Activated naive CD8-positive, alpha-beta T cell (primary cell): ENCODE data around the gene FGF4.

ENCODE experiments used
- H3K27ac Mint-ChIP-seq: one replicate; pipeline ENCODE4 v1.8.0; 2021; ENCODE audit warnings: mixed read lengths
- H3K27me3 Mint-ChIP-seq: one replicate; pipeline ENCODE4 v1.8.0; 2021; ENCODE audit warnings: mixed read lengths
- H3K36me3 Mint-ChIP-seq: one replicate; pipeline ENCODE4 v1.8.0; 2021; ENCODE audit warnings: mixed read lengths
- H3K4me1 Mint-ChIP-seq: one replicate; pipeline ENCODE4 v1.8.0; 2021; ENCODE audit warnings: low read depth, mixed read lengths
- H3K4me3 Mint-ChIP-seq: one replicate; pipeline ENCODE4 v1.8.0; 2021; ENCODE audit warnings: mild to moderate bottlenecking, mixed read lengths
- H3K9me3 Mint-ChIP-seq: one replicate; pipeline ENCODE4 v1.8.0; 2021; ENCODE audit warnings: low read depth, mixed read lengths

Gene FGF4

DNA sequence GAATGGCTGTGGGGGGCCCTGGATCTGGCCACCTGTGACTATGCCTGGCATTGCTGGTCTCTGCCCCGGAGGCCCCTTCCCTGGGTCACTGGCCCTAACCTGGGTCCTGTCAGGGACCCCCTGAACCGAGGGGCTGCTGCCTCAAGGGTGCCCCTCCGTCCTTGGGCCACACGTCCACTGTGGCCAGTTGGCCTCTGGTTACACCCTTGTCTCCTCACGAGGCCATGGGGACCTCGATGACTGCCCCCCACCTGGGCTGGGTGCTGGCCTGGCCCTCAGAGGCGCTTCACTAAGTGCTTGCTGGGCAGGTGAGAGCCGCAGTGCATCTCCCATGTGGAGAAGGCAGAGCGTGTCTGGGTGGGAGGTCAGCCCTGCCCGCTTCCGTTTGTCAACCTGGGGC is 44.0 kb downstream of the FGF4 start:
- H3K4me3 Mint-ChIP-seq = no peak overlapping the region
- peaks cover 8% of the 10 kb centered on the region for H3K27me3 Mint-ChIP-seq
- H3K9me3 Mint-ChIP-seq = no peaks in the 10 kb centered on the region
- no peaks in the 10 kb centered on the region for H3K4me1 Mint-ChIP-seq
- no peak overlapping the region for H3K27ac Mint-ChIP-seq
- H3K36me3 Mint-ChIP-seq = peaks cover 5% of the 10 kb centered on the region

DNA sequence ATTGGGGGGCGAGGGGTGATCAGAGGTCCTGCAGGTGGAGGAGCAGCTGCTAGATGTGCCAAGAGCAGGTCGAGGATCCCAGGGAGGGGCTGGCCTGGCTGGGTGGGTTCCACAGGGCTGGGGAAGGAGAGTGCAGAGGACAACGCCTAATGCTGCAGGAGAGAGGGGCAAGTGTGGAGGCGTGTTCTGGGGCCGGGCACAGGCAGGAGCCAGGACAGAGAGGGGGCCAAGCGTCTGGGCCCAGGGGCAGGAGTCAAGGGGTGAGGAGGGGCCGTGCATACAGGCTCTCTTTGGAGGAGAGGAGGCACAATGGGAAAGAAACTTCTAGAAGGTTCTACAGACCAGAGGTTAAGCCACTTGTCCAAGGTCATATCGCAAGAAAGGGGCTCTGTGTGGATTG is 44.6 kb downstream of the FGF4 start:
- Mint-ChIP-seq H3K27me3 (peaks cover 8% of the 10 kb centered on the region), H3K4me3 (no peak overlapping the region)

DNA sequence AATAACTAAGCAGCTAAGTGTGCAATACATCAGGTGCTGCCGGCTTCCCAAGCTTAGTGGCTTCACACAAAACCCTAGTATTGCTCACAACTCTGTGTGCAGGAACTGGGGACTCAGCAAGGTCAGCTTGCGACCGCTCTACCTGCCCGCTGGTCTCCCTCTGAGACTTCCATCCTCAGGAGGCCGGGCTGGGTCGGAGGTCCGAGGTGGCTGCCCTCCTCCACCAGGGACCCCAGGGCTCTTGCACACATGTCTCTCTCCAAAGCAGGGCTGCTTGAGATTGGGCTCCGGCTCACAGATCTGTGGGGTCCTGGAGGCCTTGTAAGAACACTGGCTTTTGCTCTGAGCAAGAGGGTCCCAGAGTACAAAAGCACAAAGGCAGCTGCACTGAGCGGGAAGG is 45.9 kb downstream of the FGF4 start:
- peaks cover under 1% of the 10 kb centered on the region for H3K36me3 Mint-ChIP-seq
- peaks cover 16% of the 10 kb centered on the region for H3K27me3 Mint-ChIP-seq
- no peak overlapping the region for H3K4me3 Mint-ChIP-seq
- no peaks in the 10 kb centered on the region for H3K9me3 Mint-ChIP-seq
- H3K4me1 Mint-ChIP-seq = no peaks in the 10 kb centered on the region
- H3K27ac Mint-ChIP-seq = no peak overlapping the region

More for the DNA sequence above, 44.6 kb downstream of the FGF4 start:
- H3K9me3 Mint-ChIP-seq = no peaks in the 10 kb centered on the region
- no peak overlapping the region for H3K27ac Mint-ChIP-seq
- no peaks in the 10 kb centered on the region for H3K4me1 Mint-ChIP-seq
- peaks cover 5% of the 10 kb centered on the region for H3K36me3 Mint-ChIP-seq

DNA sequence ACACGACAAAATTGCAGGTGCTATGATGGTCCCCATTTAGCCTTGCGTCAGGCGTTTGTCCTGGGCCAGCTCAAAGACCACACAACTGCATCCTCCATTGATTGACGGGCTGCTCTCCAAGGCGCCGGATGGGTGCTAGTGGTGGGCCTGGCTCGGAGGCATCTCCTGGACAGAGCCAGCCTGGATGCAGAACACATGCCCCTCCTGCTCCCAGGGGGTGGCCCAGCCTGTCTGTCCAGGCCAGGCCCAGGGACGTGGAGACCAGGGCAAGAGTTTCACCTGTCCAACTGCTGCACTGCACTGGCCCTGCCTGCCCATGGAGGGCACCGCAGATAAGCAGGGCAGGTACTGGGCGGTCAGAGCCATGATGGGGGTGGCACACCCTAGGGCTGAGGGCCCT is 47.9 kb downstream of the FGF4 start:
- no peaks in the 10 kb centered on the region for H3K9me3 Mint-ChIP-seq
- no peak overlapping the region for H3K27ac Mint-ChIP-seq
- no peaks in the 10 kb centered on the region for H3K36me3 Mint-ChIP-seq
- no peak overlapping the region for H3K4me3 Mint-ChIP-seq
- peaks cover 23% of the 10 kb centered on the region for H3K27me3 Mint-ChIP-seq
- H3K4me1 Mint-ChIP-seq = no peaks in the 10 kb centered on the region

DNA sequence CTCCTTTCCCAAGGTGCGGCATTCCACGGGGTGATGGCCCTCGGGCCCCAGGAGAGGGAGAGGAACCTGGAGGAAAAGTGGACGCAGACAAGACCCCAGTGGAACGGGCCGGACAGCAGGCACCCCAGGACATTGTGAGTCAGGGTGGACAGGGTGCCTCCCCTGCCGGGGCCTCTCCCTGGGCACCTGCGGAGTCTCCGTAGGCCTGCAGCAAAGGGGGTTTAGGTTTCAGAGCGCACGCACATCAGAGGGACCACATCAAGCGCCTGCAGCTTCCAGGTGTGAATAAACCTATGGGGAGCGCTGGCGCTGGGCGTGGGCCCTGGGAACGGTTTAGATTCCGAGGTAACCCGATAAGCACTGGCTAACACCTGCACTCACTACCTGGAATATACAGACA is 48.7 kb downstream of the FGF4 start:
- H3K36me3 Mint-ChIP-seq = no peaks in the 10 kb centered on the region
- no peaks in the 10 kb centered on the region for H3K9me3 Mint-ChIP-seq
- peaks cover 23% of the 10 kb centered on the region for H3K27me3 Mint-ChIP-seq
- no peak overlapping the region for H3K4me3 Mint-ChIP-seq
- no peaks in the 10 kb centered on the region for H3K4me1 Mint-ChIP-seq
- no peak overlapping the region for H3K27ac Mint-ChIP-seq

DNA sequence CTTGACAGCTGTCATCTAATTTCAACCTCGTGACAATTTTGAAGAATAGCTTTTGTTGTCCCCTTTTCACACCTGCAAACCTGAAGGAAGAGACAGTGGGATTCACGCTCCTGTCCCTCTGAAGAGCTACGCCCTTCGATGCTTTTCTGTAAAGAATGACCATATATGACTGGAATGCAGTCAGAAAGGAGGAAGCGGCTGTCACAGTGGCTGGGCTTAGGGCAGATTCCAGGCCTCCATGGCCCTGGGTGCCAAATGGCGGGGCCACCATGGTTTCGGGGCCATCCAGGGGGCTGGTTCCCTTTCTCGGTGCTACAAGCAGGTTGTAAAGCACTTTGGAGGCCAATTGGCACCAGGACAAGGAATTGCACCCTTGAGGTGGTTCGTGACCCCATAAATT is 49.1 kb downstream of the FGF4 start:
- Mint-ChIP-seq H3K9me3 (no peaks in the 10 kb centered on the region), H3K4me1 (no peaks in the 10 kb centered on the region), H3K27me3 (peaks cover 23% of the 10 kb centered on the region), H3K4me3 (no peak overlapping the region), H3K27ac (no peak overlapping the region), H3K36me3 (no peaks in the 10 kb centered on the region)

DNA sequence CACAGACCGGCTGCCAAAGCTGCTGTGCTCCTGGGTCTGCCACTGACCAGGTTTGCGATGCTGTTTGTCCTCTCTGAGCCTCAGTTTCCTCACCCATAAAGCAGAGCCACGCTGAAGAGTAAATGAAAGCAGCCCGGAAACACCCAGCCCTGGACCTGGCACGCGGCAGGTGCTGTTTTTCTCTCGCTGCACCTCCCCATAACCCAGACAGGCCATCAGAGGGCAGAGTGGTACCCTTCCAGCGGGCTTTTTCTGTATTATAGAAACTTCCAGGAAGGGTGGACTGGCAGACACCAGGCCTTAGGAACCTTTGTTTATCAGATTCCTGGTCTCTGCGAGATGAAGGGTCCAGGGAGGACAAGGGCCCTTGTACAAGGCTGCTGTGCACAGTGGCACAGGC is 53.4 kb downstream of the FGF4 start:
- Mint-ChIP-seq H3K36me3 (peaks cover 2% of the 10 kb centered on the region), H3K27me3 (peaks cover 28% of the 10 kb centered on the region), H3K4me3 (no peak overlapping the region), H3K27ac (no peak overlapping the region), H3K9me3 (no peaks in the 10 kb centered on the region), H3K4me1 (peaks cover 1% of the 10 kb centered on the region)

DNA sequence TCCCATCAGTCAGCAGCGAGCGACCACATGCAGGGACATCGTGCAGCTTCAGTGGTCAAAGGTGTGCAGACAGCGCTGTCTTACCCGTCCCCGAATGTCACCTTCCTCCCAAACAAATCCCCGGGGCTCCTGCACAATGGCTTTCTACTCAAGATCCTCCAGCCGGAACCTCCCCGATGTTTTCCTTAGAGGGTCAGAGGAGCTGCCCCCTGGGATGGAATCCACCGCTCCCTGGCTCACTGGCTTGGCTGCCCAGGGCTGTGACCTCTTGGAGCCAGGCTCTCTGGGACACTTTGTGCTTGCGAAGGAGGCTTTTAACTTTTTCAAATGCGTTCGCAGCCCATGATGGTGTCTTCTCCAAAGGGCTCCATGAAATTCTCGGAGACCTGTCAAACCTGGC is 54.0 kb downstream of the FGF4 start:
- Mint-ChIP-seq H3K4me1 (peaks cover 1% of the 10 kb centered on the region), H3K27ac (no peak overlapping the region), H3K9me3 (no peaks in the 10 kb centered on the region), H3K36me3 (peaks cover 2% of the 10 kb centered on the region), H3K27me3 (peaks cover 28% of the 10 kb centered on the region), H3K4me3 (no peak overlapping the region)
